GM12878 (cell line): ENCODE results near the gene ARHGEF7. TPM values are rescaled to one million over a fixed set of nuclear protein-coding genes. Genes with fewer than 3 reads are reported as not detected.

ENCODE experiments used
- ATAC-seq: fragments of 200-7000 bp; cut with Tn5 transposase; 3 replicates; pipeline ENCODE4 v1.9.1; 2020; ENCODE audit warnings: mild to moderate bottlenecking, moderate library complexity
- BruUV-seq: library from RNA; stranded (reverse); fragments of 400-500 nt; replicated peaks from 2 replicates; lab custom pipeline; 2021; lab: Mats Ljungman, UMichigan
- CTCF ChIA-PET: fragments of 300-600 bp; sonication (Branson Sonifier 250); formaldehyde crosslinking; extraction: SDS; loops from one replicate; lab custom pipeline; 2021; ENCODE audit warnings: inconsistent platforms; lab: Yijun Ruan, JAX
- POLR2A ChIA-PET: fragments of 350-600 bp; formaldehyde crosslinking; extraction: SDS; loops from one replicate; lab custom pipeline; 2021; ENCODE audit warnings: inconsistent platforms; lab: Charles Lee
- RAD21 ChIA-PET: fragments of 300-600 bp; sonication (Branson Sonifier 250); formaldehyde crosslinking; loops from one replicate; lab custom pipeline; 2023; ENCODE audit warnings: antibody characterized with exemption; ENCODE audit not compliant: unreplicated experiment; lab: Charles Lee
- SMC1A ChIA-PET: fragments of 300-600 bp; sonication (Branson Sonifier 250); formaldehyde crosslinking; loops from one replicate; lab custom pipeline; 2023; ENCODE audit not compliant: unreplicated experiment, uncharacterized antibody; lab: Charles Lee
- DNase-seq: peaks from one replicate; pipeline ENCODE4 v3.0.0-alpha.2; 2011; ENCODE audit warnings: low read depth, low spot score
- FAIRE-seq: peaks from 3 replicates; lab custom pipeline; 2011; peaks lifted over from hg19 to GRCh38; lab: Jason Lieb, UNC
- H2AFZ ChIP-seq: 2 replicates; pipeline ENCODE4 v1.6.0; 2011; ENCODE audit warnings: low read depth, low read length, control low read depth; ENCODE audit not compliant: control insufficient read depth
- H3K27ac ChIP-seq: 2 replicates; pipeline ENCODE4 v1.5.1; 2011; ENCODE audit warnings: control low read depth; ENCODE audit not compliant: control insufficient read depth, insufficient read depth
- H3K27me3 ChIP-seq, 2 experiments: replicated peaks in 1 of 2; 2 replicates each; pipeline versions ENCODE4 v1.6.0 to v1.6.1; 2011; ENCODE audit warnings: low read length in 1 of 2; ENCODE audit not compliant: control insufficient read depth in 2 of 2, insufficient read depth in 2 of 2
- H3K36me3 ChIP-seq, 2 experiments: 2 replicates each; pipeline ENCODE4 v1.5.1; 2011; ENCODE audit warnings: low read length in 1 of 2; ENCODE audit not compliant: control insufficient read depth in 2 of 2, insufficient read depth in 2 of 2
- H3K4me1 ChIP-seq: 2 replicates; pipeline ENCODE4 v1.6.1; 2011; ENCODE audit warnings: mild to moderate bottlenecking, low read length, moderate library complexity, mixed read lengths; ENCODE audit not compliant: control insufficient read depth, insufficient read depth
- H3K4me2 ChIP-seq: 2 replicates; pipeline ENCODE4 v1.6.0; 2011; ENCODE audit warnings: control low read depth; ENCODE audit not compliant: control insufficient read depth, insufficient read depth
- H3K4me3 ChIP-seq: fragments of 200-600 bp; sonication (generic); 2 replicates; pipeline ENCODE4 v1.5.1; 2016
- H3K79me2 ChIP-seq: 2 replicates; pipeline ENCODE4 v1.6.0; 2011; ENCODE audit warnings: low read length; ENCODE audit not compliant: control insufficient read depth, insufficient read depth
- H3K9ac ChIP-seq: 2 replicates; pipeline ENCODE4 v1.8.0; 2011; ENCODE audit warnings: low read length, control low read depth, mixed read lengths; ENCODE audit not compliant: control insufficient read depth, insufficient read depth
- H3K9me3 ChIP-seq: replicated peaks from 3 replicates; pipeline ENCODE4 v1.5.1; 2011; ENCODE audit warnings: mild to moderate bottlenecking, low read length; ENCODE audit not compliant: control insufficient read depth, insufficient read depth
- H4K20me1 ChIP-seq: 2 replicates; pipeline ENCODE4 v1.6.0; 2011; ENCODE audit not compliant: control insufficient read depth, insufficient read depth
- BHLHE40 ChIP-seq, 2 experiments: fragments of 450-650 bp in 1 of 2; IDR thresholded peaks; 2 replicates each; pipeline ENCODE4 v1.6.1; 2011 to 2017; ENCODE audit warnings: low read depth in 2 of 2, borderline replicate concordance in 1 of 2, improper control_type of control experiment in 1 of 2, low read length in 1 of 2, mild to moderate bottlenecking in 1 of 2
- CBX5 ChIP-seq: sonication (generic); IDR thresholded peaks from 2 replicates; pipeline ENCODE4 v1.6.1; 2016; ENCODE audit warnings: low read depth, moderate library complexity, mild to moderate bottlenecking, inconsistent platforms
- EP300 ChIP-seq, 2 experiments: fragments of 150-350 bp in 1 of 2; IDR thresholded peaks; 2 replicates each; pipeline ENCODE4 v1.6.1; 2011 to 2012; ENCODE audit warnings: low read depth in 2 of 2, low read length in 2 of 2, borderline replicate concordance in 1 of 2, improper control_type of control experiment in 1 of 2, inconsistent platforms in 1 of 2; ENCODE audit not compliant: control insufficient read depth in 1 of 2
- ESRRA ChIP-seq: IDR thresholded peaks from 2 replicates; pipeline ENCODE4 v1.6.1; 2012; ENCODE audit warnings: mild to moderate bottlenecking, low read length, improper control_type of control experiment
- LARP7 ChIP-seq: fragments of 450-650 bp; IDR thresholded peaks from 2 replicates; pipeline ENCODE4 v1.6.1; 2017; ENCODE audit warnings: mild to moderate bottlenecking
- PAX8 ChIP-seq: fragments of 450-650 bp; IDR thresholded peaks from 2 replicates; pipeline ENCODE4 v1.6.1; 2017; ENCODE audit warnings: mild to moderate bottlenecking, moderate library complexity
- POLR2AphosphoS5 ChIP-seq: IDR thresholded peaks from 2 replicates; pipeline ENCODE4 v1.6.1; 2011; ENCODE audit warnings: mild to moderate bottlenecking, low read length, inconsistent platforms
- TAF1 ChIP-seq: IDR thresholded peaks from 2 replicates; pipeline ENCODE4 v1.6.1; 2011; ENCODE audit warnings: mild to moderate bottlenecking, low read depth, low read length, borderline replicate concordance
- TBL1XR1 ChIP-seq: IDR thresholded peaks from 2 replicates; pipeline ENCODE4 v1.6.1; 2012; ENCODE audit warnings: low read depth, low read length, improper control_type of control experiment
- TCF12 ChIP-seq: IDR thresholded peaks from 2 replicates; pipeline ENCODE4 v1.6.1; 2011; ENCODE audit warnings: low read depth, mild to moderate bottlenecking, low read length
- TCF3 ChIP-seq: IDR thresholded peaks from 2 replicates; pipeline ENCODE4 v1.6.1; 2012; ENCODE audit warnings: low read depth, mild to moderate bottlenecking, low read length, borderline replicate concordance; ENCODE audit not compliant: insufficient read depth
- TCF7 ChIP-seq: IDR thresholded peaks from 2 replicates; pipeline ENCODE4 v1.6.1; 2014; ENCODE audit warnings: antibody characterized with exemption, borderline replicate concordance
- ZNF207 ChIP-seq: fragments of 450-650 bp; IDR thresholded peaks from 2 replicates; pipeline ENCODE4 v1.6.1; 2014; ENCODE audit warnings: antibody characterized with exemption, mild to moderate bottlenecking, borderline replicate concordance
- ZNF274 ChIP-seq: IDR thresholded peaks from one replicate; pipeline ENCODE4 v1.8.0; 2011; ENCODE audit not compliant: insufficient read length, insufficient read depth
- WGBS: methylation state at CpG from one replicate; pipeline ENCODE4 v1.1.6; 2016; ENCODE audit warnings: low lambda C conversion rate; ENCODE audit not compliant: insufficient replicate concordance, insufficient coverage; ENCODE audit errors: missing lambda C conversion rate; 5-methylcytosine and 5-hydroxymethylcytosine counted together
- in situ Hi-C: fragments of 300-500 bp; cut with MboI; formaldehyde crosslinking; loops from 9 replicates; pipeline ENCODE4 v1.14.3; 2018; ENCODE audit warnings: mixed read lengths
- intact Hi-C: fragments of 100-400 bp; cut with micrococcal nuclease; formaldehyde crosslinking; loops from one replicate; pipeline ENCODE4 v1.14.2; 2022; ENCODE audit not compliant: unreplicated experiment
- polyA plus RNA-seq, 11 experiments: library from polyadenylated mRNA; depleted of rRNA in 4 of 11; unstranded in 6 of 11; stranded (reverse) in 5 of 11; fragments of >200 nt; fragmentation: Nextera tagmentation in 4 of 11; fragmentation: Illumina TruSeq in 1 of 11; extraction: Ambion mirVana in 4 of 11; extraction: Trizol in 1 of 11; gene quantifications; 1 replicate in 1 of 11; 2 replicates in 10 of 11; pipeline versions ENCODE4 v1.2.1 to v1.2.3, GENCODE V29; 2011 to 2016; ENCODE audit warnings: inconsistent platforms in 2 of 11, missing spikeins in 2 of 11, low read depth in 1 of 11
- total RNA-seq, 4 experiments: library from RNA; depleted of rRNA in 3 of 4; stranded (reverse); fragments of >200 nt in 3 of 4; fragmentation: Illumina TruSeq in 1 of 4; extraction: Trizol in 1 of 4; gene quantifications; 2 replicates each; pipeline versions ENCODE4 v1.2.1 to v1.2.3, GENCODE V29; 2013 to 2021
- TF ChIP-seq, protein P1 (sequence below): fragments of 450-650 bp; formaldehyde crosslinking; IDR thresholded peaks from 2 replicates; pipeline ENCODE4 v1.4.0; 2022; ENCODE audit warnings: mild to moderate bottlenecking, moderate library complexity
- TF ChIP-seq, protein P2 (sequence below): IDR thresholded peaks from 2 replicates; pipeline ENCODE4 v1.6.1; 2011; ENCODE audit warnings: low read depth, low read length, improper control_type of control experiment, borderline replicate concordance

The ARHGEF7 gene
- total and polyA plus RNA-seq, 10 of the 15 experiments (the other 5 are each of a cell fraction or from before 2014, with no cell fraction given), result 4.7 to 65.5 (median 36.6) TPM

- TF ChIP-seq ZNF207, result no peak
- no peak for TF ChIP-seq TCF12
- TF ChIP-seq TCF7, result no peak
- no peak for TF ChIP-seq TBL1XR1
- TF ChIP-seq ESRRA, result no peak
- no peak for TF ChIP-seq EP300 (IDR thresholded peaks at IDR 0.05; ENCODE audit: borderline replicate concordance in 1 of 2, control insufficient read depth in 1 of 2, low read depth in 2 of 2, low read length in 2 of 2)
- TF ChIP-seq BHLHE40 (IDR thresholded peaks at IDR 0.05; ENCODE audit: borderline replicate concordance in 1 of 2, low read depth in 2 of 2, low read length in 1 of 2), result no peak
- no peak for TF ChIP-seq PAX8
- no peak for TF ChIP-seq TCF3
- TF ChIP-seq CBX5, result no peak
Observed at GRCh38 chr13:111095031-111095840, 19.9 kb upstream of the ARHGEF7 start (continued).

- Histone ChIP-seq H3K9ac (no peak overlapping the region), H3K9me3 (no peaks in the 10 kb centered on the region; the same call in 2 of the 3 replicates), H3K36me3 (no peaks in the 10 kb centered on the region), H3K27ac (no peak overlapping the region), H3K4me2 (no peak overlapping the region), H3K27me3 (no peaks in the 10 kb centered on the region; a peak in 3 of 4 replicates), H2AFZ (no peak overlapping the region), H3K4me3 (no peak overlapping the region), H3K4me1 (no peaks in the 10 kb centered on the region), H4K20me1 (no peaks in the 10 kb centered on the region), H3K79me2 (no peaks in the 10 kb centered on the region)
- BruUV-seq, result no TSS peak
- SMC1A ChIA-PET, result interaction anchor here (0.7 kb wide), 1 partner anchor 129 kb away, joined by 3 read pairs; no protein-coding TSS in a partner anchor
- POLR2A ChIA-PET, result no interaction called here
- RAD21 ChIA-PET, result interaction anchor here (1.2 kb wide), 1 partner anchor 129 kb away, joined by 3 read pairs; no protein-coding TSS in a partner anchor
- DNase-seq (no peak), FAIRE-seq (no peak), ATAC-seq (no peak)
- WGBS, result 38% methylated on average over 9 of the region's 9 CpGs
- CTCF ChIA-PET, result interaction anchor here (0.8 kb wide), 1 partner anchor 28 kb away, joined by 3 read pairs; no protein-coding TSS in a partner anchor
- intact Hi-C loops (no loop called here), in situ Hi-C loops (loop anchor here (25.0 kb wide), 1 partner anchor 1341 kb away; no protein-coding TSS in a partner anchor)
- no peak for TF ChIP-seq POLR2AphosphoS5
- TF ChIP-seq, protein P1, sequence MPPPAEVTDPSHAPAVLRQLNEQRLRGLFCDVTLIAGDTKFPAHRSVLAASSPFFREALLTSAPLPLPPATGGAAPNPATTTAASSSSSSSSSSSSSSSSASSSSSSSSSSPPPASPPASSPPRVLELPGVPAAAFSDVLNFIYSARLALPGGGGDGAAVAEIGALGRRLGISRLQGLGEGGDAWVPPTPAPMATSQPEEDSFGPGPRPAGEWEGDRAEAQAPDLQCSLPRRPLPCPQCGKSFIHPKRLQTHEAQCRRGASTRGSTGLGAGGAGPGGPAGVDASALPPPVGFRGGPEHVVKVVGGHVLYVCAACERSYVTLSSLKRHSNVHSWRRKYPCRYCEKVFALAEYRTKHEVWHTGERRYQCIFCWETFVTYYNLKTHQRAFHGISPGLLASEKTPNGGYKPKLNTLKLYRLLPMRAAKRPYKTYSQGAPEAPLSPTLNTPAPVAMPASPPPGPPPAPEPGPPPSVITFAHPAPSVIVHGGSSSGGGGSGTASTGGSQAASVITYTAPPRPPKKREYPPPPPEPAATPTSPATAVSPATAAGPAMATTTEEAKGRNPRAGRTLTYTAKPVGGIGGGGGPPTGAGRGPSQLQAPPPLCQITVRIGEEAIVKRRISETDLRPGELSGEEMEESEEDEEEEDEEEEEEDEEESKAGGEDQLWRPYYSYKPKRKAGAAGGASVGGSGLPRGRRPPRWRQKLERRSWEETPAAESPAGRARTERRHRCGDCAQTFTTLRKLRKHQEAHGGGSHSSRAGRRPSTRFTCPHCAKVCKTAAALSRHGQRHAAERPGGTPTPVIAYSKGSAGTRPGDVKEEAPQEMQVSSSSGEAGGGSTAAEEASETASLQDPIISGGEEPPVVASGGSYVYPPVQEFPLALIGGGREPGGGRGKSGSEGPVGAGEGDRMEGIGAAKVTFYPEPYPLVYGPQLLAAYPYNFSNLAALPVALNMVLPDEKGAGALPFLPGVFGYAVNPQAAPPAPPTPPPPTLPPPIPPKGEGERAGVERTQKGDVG (CRISPR knock-in tag), result no peak
- TF ChIP-seq, protein P2, sequence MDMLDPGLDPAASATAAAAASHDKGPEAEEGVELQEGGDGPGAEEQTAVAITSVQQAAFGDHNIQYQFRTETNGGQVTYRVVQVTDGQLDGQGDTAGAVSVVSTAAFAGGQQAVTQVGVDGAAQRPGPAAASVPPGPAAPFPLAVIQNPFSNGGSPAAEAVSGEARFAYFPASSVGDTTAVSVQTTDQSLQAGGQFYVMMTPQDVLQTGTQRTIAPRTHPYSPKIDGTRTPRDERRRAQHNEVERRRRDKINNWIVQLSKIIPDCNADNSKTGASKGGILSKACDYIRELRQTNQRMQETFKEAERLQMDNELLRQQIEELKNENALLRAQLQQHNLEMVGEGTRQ, result no peak
- no peak for TF ChIP-seq TCF3
- no peak for TF ChIP-seq LARP7
- TF ChIP-seq ZNF274, result no peak
- no peak for TF ChIP-seq TAF1
Observed at GRCh38 chr13:111095911-111096501, 19.1 kb upstream of the ARHGEF7 start.
